Activated CD8-positive, alpha-beta memory T cell treated with anti-CD3 and anti-CD28 coated beads, Interleukin-2, amount 50 U/mL, for 24 hours (primary cell): ENCODE measurements around the gene PBX1.
"Not testable (repeated sequence)": the region's sequence is repeated elsewhere in the genome, so short reads cannot be mapped to it uniquely, and the experiment has no call there.

ENCODE experiments used
- DNase-seq: peaks from one replicate; pipeline ENCODE4 v3.0.0-alpha.2; 2020; ENCODE audit errors: extremely low read depth

Gene PBX1

GRCh38 chr1:164589961-164590507 is 31.1 kb downstream of the PBX1 start:
- DNase-seq: no peak

GRCh38 chr1:164590592-164590991 is 31.6 kb downstream of the PBX1 start:
- no peak for DNase-seq

DNA sequence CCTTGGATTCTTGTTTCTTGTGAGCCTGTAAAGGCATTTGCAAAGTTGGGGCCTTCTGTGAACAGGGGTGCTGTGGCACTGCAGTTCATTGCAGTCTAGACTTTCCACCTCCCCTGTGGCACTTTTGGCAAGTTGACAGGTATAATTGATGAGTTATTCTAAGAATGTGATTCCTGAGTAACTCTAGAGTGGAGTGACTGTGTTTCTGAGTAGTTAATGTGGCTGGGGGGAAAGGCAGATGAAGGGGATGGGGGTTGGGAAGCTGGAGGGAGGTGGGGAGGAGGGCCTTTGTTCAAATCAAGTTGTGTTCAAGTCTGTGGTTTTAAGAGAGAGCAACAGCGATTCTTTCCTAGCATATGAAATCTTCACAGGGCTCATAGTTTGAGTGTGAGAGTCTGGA is 32.9 kb downstream of the PBX1 start:
- DNase-seq: no peak

GRCh38 chr1:164592634-164593033 is 33.6 kb downstream of the PBX1 start:
- DNase-seq: no peak

DNA sequence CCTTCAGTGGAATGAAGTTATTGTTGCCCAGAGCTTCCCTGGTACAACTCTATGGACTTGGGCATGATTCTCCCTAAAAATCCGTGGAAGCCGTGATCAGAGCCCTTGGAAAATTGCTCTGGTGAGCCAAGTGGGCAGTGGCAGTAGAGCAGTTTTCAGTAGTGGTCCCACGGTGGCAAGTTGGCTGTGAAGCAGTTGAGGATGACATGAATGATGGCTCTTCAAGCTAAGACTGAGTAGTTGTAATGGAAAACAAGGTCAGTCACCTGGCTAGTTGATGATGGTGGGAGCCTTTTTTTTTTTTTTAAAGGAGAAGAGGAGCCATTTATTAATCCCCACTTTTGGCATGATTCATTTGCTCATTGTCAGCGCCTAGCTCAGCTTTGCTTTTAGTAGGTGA is 36.2 kb downstream of the PBX1 start:
- DNase-seq: no peak

GRCh38 chr1:164596172-164596571 is 37.2 kb downstream of the PBX1 start:
- no peak for DNase-seq

GRCh38 chr1:164598719-164599118 is 39.7 kb downstream of the PBX1 start:
- DNase-seq: no peak

DNA sequence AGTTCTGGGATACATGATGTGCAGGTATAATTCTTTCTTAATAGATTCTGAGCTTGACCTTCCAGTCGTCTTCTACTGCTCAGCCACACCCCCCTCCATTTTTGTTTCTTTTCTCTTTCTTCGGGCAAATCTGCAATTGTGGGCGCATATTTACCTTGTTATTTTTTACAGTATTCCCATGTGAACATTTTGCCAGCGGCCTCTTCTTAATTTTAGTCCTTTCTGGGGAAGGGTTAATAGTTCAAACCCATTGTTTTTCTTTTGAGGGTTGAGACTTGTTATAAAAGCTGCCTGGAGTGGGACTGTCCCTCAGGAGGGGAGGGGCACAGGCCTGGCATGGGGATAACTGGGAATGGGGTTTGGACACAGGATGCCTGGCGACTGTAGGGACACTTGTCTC is 40.3 kb downstream of the PBX1 start:
- no peak for DNase-seq

GRCh38 chr1:164601399-164602100 is 42.6 kb downstream of the PBX1 start:
- DNase-seq: no peak

- no peak for DNase-seq
Measured at GRCh38 chr1:164602101-164602422, 43.1 kb downstream of the PBX1 start.

- no peak for DNase-seq
Measured at GRCh38 chr1:164602480-164603093, 43.6 kb downstream of the PBX1 start.

- DNase-seq: not testable (repeated sequence)
Measured at GRCh38 chr1:164603805-164604204, 44.8 kb downstream of the PBX1 start.

GRCh38 chr1:164604541-164604940 is 45.6 kb downstream of the PBX1 start:
- DNase-seq: no peak

GRCh38 chr1:164605254-164606091 is 46.5 kb downstream of the PBX1 start:
- DNase-seq: no peak

DNA sequence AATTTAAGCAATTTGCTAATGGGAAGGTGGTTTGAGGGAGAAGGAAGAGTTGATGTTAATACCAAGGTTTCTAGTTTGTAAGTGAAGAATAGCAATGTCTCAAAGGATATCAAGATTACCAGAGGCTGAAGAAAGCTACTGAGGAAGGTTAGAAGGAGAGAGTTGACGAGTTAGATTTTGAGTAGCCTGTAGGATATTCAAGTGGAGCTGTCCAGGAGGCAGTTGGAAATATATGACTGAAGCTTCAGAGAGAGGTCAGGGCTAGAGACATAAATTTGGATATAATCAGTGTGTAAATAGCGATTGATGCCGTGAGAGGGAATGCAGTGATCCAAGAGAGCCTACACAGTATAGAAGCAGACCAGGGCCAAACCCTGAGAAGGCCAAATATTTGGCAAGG is 48.4 kb downstream of the PBX1 start:
- DNase-seq: no peak

- DNase-seq: no peak
Measured at GRCh38 chr1:164608651-164609057, 49.7 kb downstream of the PBX1 start.

DNA sequence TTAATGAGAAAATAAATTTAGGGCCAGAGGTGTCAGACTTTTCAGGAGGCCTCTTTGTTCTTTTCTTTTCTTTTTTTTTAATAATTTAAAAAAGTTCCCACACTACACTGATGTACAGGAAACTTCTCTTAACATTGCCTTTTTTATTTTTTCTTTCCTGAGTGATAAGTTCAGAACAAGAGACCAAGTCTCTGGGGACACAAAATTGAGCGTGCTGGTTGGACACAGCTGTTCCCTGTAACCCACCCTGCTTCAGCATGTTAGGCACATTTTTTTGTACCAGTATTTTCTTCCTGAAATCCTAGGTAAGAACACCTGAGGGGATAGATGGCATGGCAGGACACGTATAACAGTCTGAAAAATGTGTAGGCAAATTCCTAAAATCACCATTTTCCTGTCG is 50.1 kb downstream of the PBX1 start:
- no peak for DNase-seq

DNA sequence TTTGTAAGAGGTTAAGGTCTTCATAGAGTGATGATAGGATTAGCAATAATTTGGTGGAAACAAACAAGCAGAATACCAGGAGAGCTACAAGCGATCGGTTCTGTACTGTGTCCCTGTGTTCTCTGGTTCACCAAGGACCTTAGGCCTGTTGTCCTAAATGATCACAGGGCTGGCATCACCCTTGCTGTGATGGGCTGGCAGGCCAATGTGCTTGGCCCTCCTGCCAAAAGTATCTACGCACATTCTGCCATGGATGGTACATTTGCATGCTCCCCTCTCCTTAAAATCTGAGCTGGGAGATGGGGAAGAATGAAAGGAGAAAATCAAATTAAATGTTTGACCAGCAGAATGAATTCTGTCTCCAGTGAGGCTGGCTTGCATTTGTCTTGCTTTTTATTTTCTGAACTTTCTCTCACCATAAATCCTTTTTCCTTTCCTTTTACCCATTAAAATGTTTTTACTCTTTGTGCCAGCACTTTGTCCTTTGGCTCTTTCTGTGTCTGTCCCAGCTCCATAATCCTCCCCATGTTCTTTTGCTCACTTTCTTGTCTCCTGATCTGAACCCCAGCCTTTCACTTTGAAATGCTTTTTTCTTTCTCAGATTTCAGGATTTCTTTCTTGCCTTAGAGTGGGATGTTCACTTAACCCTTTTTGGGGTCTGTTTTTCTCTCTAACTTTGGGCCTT is 51.7 kb downstream of the PBX1 start:
- DNase-seq: no peak

GRCh38 chr1:164611754-164612642 is 53.0 kb downstream of the PBX1 start:
- no peak for DNase-seq

GRCh38 chr1:164613176-164613575 is 54.2 kb downstream of the PBX1 start:
- DNase-seq: no peak

DNA sequence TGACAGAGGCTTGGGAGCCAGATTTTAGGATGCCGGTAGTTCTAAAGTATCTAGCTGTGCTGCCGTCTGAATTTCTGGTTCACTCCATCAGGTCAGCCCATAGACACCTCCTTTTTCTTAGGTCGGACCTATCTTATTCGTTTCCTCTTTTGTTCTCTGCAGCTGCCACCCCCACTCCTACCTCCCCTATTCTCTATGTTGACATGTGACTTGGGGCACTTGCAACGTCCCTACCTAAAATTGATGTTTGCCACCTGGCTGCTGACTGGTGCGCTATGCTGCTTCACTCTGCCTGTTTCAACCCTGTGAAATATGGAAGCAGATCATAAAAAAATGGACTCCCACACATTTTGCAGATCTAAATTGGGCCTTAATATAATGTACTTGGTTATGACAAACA is 55.3 kb downstream of the PBX1 start:
- DNase-seq: no peak
